GM12878 (cell line): ENCODE results near the gene ALG5. TPM values are rescaled to one million over a fixed set of nuclear protein-coding genes. Genes with fewer than 3 reads are reported as not detected.

Experiments
- ATAC-seq: fragments of 200-7000 bp; cut with Tn5 transposase; 3 replicates; pipeline ENCODE4 v1.9.1; 2020; ENCODE audit warnings: mild to moderate bottlenecking, moderate library complexity
- BruUV-seq: library from RNA; stranded (reverse); fragments of 400-500 nt; replicated peaks from 2 replicates; lab custom pipeline; 2021; lab: Mats Ljungman, UMichigan
- CTCF ChIA-PET: fragments of 300-600 bp; sonication (Branson Sonifier 250); formaldehyde crosslinking; extraction: SDS; loops from one replicate; lab custom pipeline; 2021; ENCODE audit warnings: inconsistent platforms; lab: Yijun Ruan, JAX
- POLR2A ChIA-PET: fragments of 350-600 bp; formaldehyde crosslinking; extraction: SDS; loops from one replicate; lab custom pipeline; 2021; ENCODE audit warnings: inconsistent platforms; lab: Charles Lee
- RAD21 ChIA-PET: fragments of 300-600 bp; sonication (Branson Sonifier 250); formaldehyde crosslinking; loops from one replicate; lab custom pipeline; 2023; ENCODE audit warnings: antibody characterized with exemption; ENCODE audit not compliant: unreplicated experiment; lab: Charles Lee
- SMC1A ChIA-PET: fragments of 300-600 bp; sonication (Branson Sonifier 250); formaldehyde crosslinking; loops from one replicate; lab custom pipeline; 2023; ENCODE audit not compliant: unreplicated experiment, uncharacterized antibody; lab: Charles Lee
- DNase-seq: peaks from one replicate; pipeline ENCODE4 v3.0.0-alpha.2; 2011; ENCODE audit warnings: low read depth, low spot score
- FAIRE-seq: peaks from 3 replicates; lab custom pipeline; 2011; peaks lifted over from hg19 to GRCh38; lab: Jason Lieb, UNC
- H2AFZ ChIP-seq: 2 replicates; pipeline ENCODE4 v1.6.0; 2011; ENCODE audit warnings: low read depth, low read length, control low read depth; ENCODE audit not compliant: control insufficient read depth
- H3K27ac ChIP-seq: 2 replicates; pipeline ENCODE4 v1.5.1; 2011; ENCODE audit warnings: control low read depth; ENCODE audit not compliant: control insufficient read depth, insufficient read depth
- H3K27me3 ChIP-seq, 2 experiments: replicated peaks in 1 of 2; 2 replicates each; pipeline versions ENCODE4 v1.6.0 to v1.6.1; 2011; ENCODE audit warnings: low read length in 1 of 2; ENCODE audit not compliant: control insufficient read depth in 2 of 2, insufficient read depth in 2 of 2
- H3K36me3 ChIP-seq, 2 experiments: 2 replicates each; pipeline ENCODE4 v1.5.1; 2011; ENCODE audit warnings: low read length in 1 of 2; ENCODE audit not compliant: control insufficient read depth in 2 of 2, insufficient read depth in 2 of 2
- H3K4me1 ChIP-seq: 2 replicates; pipeline ENCODE4 v1.6.1; 2011; ENCODE audit warnings: mild to moderate bottlenecking, low read length, moderate library complexity, mixed read lengths; ENCODE audit not compliant: control insufficient read depth, insufficient read depth
- H3K4me2 ChIP-seq: 2 replicates; pipeline ENCODE4 v1.6.0; 2011; ENCODE audit warnings: control low read depth; ENCODE audit not compliant: control insufficient read depth, insufficient read depth
- H3K4me3 ChIP-seq: fragments of 200-600 bp; sonication (generic); 2 replicates; pipeline ENCODE4 v1.5.1; 2016
- H3K79me2 ChIP-seq: 2 replicates; pipeline ENCODE4 v1.6.0; 2011; ENCODE audit warnings: low read length; ENCODE audit not compliant: control insufficient read depth, insufficient read depth
- H3K9ac ChIP-seq: 2 replicates; pipeline ENCODE4 v1.8.0; 2011; ENCODE audit warnings: low read length, control low read depth, mixed read lengths; ENCODE audit not compliant: control insufficient read depth, insufficient read depth
- H3K9me3 ChIP-seq: replicated peaks from 3 replicates; pipeline ENCODE4 v1.5.1; 2011; ENCODE audit warnings: mild to moderate bottlenecking, low read length; ENCODE audit not compliant: control insufficient read depth, insufficient read depth
- H4K20me1 ChIP-seq: 2 replicates; pipeline ENCODE4 v1.6.0; 2011; ENCODE audit not compliant: control insufficient read depth, insufficient read depth
- ATF7 ChIP-seq: fragments of 450-650 bp; IDR thresholded peaks from 2 replicates; pipeline ENCODE4 v1.6.1; 2016; ENCODE audit warnings: low read depth, mild to moderate bottlenecking
- BMI1 ChIP-seq: fragments of 450-650 bp; IDR thresholded peaks from 2 replicates; pipeline ENCODE4 v1.6.1; 2016; ENCODE audit warnings: mild to moderate bottlenecking, moderate library complexity, borderline replicate concordance
- EGR1 ChIP-seq, 2 experiments: IDR thresholded peaks; 1 replicate in 1 of 2; 2 replicates in 1 of 2; pipeline ENCODE4 v1.6.1; 2011 to 2012; ENCODE audit warnings: low read depth in 2 of 2, low read length in 2 of 2, borderline replicate concordance in 1 of 2, mild to moderate bottlenecking in 1 of 2, moderate library complexity in 1 of 2
- RAD51 ChIP-seq: fragments of 450-650 bp; IDR thresholded peaks from 2 replicates; pipeline ENCODE4 v1.6.1; 2016; ENCODE audit warnings: moderate library complexity, mild to moderate bottlenecking, inconsistent platforms
- SMAD5 ChIP-seq: IDR thresholded peaks from 2 replicates; pipeline ENCODE4 v1.6.1; 2016; ENCODE audit warnings: antibody characterized with exemption, low read depth
- YY1 ChIP-seq: IDR thresholded peaks from 2 replicates; pipeline ENCODE4 v1.6.1; 2011; ENCODE audit warnings: low read depth, mild to moderate bottlenecking, low read length
- ZNF217 ChIP-seq: fragments of 450-650 bp; IDR thresholded peaks from 2 replicates; pipeline ENCODE4 v1.6.1; 2017; ENCODE audit warnings: antibody characterized with exemption, mild to moderate bottlenecking
- ZNF24 ChIP-seq: fragments of 450-650 bp; IDR thresholded peaks from 2 replicates; pipeline ENCODE4 v1.6.1; 2017; ENCODE audit warnings: antibody characterized with exemption, mild to moderate bottlenecking
- WGBS: methylation state at CpG from one replicate; pipeline ENCODE4 v1.1.6; 2016; ENCODE audit warnings: low lambda C conversion rate; ENCODE audit not compliant: insufficient replicate concordance, insufficient coverage; ENCODE audit errors: missing lambda C conversion rate; 5-methylcytosine and 5-hydroxymethylcytosine counted together
- in situ Hi-C: fragments of 300-500 bp; cut with MboI; formaldehyde crosslinking; loops from 9 replicates; pipeline ENCODE4 v1.14.3; 2018; ENCODE audit warnings: mixed read lengths
- intact Hi-C: fragments of 100-400 bp; cut with micrococcal nuclease; formaldehyde crosslinking; loops from one replicate; pipeline ENCODE4 v1.14.2; 2022; ENCODE audit not compliant: unreplicated experiment
- polyA plus RNA-seq, 11 experiments: library from polyadenylated mRNA; depleted of rRNA in 4 of 11; unstranded in 6 of 11; stranded (reverse) in 5 of 11; fragments of >200 nt; fragmentation: Nextera tagmentation in 4 of 11; fragmentation: Illumina TruSeq in 1 of 11; extraction: Ambion mirVana in 4 of 11; extraction: Trizol in 1 of 11; gene quantifications; 1 replicate in 1 of 11; 2 replicates in 10 of 11; pipeline versions ENCODE4 v1.2.1 to v1.2.3, GENCODE V29; 2011 to 2016; ENCODE audit warnings: inconsistent platforms in 2 of 11, missing spikeins in 2 of 11, low read depth in 1 of 11
- total RNA-seq, 4 experiments: library from RNA; depleted of rRNA in 3 of 4; stranded (reverse); fragments of >200 nt in 3 of 4; fragmentation: Illumina TruSeq in 1 of 4; extraction: Trizol in 1 of 4; gene quantifications; 2 replicates each; pipeline versions ENCODE4 v1.2.1 to v1.2.3, GENCODE V29; 2013 to 2021
- TF ChIP-seq, protein P1 (sequence below): IDR thresholded peaks from 2 replicates; pipeline ENCODE4 v1.6.1; 2011; ENCODE audit warnings: mild to moderate bottlenecking, low read depth, low read length, moderate library complexity; ENCODE audit not compliant: insufficient replicate concordance
- TF ChIP-seq, protein P2 (sequence below): IDR thresholded peaks from 2 replicates; pipeline ENCODE4 v1.6.1; 2012; ENCODE audit warnings: mild to moderate bottlenecking, low read depth, low read length

ALG5 gene
- total and polyA plus RNA-seq, 10 of the 15 experiments (the other 5 are each of a cell fraction or from before 2014, with no cell fraction given) = 23.9 to 82.2 (median 42.5) TPM

DNA sequence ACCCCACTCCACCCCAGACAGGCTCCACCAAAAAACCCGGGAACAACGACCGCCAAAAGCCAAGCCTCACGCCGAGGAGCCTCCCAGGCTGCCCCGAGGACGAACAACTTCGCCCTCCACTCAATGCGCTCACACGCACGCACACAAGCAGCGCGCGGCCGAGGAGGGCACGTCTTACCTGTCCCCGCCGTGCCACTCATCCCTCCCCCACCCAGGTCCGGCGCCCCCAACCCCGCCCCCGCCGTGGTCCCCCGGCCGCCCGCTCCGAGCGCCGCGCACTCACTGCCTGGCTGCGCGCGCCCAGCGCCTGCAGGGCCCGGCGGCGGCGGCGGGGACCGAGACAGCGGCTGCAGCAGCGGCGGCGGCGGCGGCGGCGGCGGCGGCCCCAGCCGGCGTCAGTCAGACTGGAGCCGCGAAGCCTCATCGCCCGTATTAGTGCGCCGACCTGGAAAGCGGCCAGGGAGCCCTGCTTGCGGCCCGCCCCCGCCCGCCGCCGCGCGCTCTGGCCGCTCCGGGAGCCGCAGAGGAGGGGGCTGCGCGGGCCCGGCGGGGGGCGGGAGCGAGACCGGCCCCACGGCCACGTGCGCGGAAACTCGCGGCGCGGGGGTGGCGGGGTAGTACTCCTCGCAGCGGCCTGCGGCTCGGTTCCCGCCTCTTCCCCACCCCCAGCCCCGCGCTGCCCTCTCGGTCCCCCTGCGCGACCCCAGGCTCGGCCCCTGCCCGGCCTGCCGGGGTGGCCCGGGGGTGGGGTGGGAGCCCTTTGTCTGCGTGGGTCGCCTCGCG, 79.1 kb downstream of the ALG5 start, which contains the start of gene SMAD9:
Gene SMAD9, minus strand, starts transcription at position 406 of the 783 bp plus-strand sequence. CDS start 40,549 bp downstream, outside the sequence.
- peak within 1 kb of the TSS; percentile 71 for H3K4me2 ChIP-seq
- BruUV-seq = no TSS peak
- ChIA-PET CTCF (no interaction called here), POLR2A (no interaction called here), RAD21 (no interaction called here), SMC1A (no interaction called here)
- no peak within 1 kb of the TSS for H3K27ac ChIP-seq
- WGBS = 0% methylated on average over 8 of the region's 104 CpGs
- H3K79me2 ChIP-seq = no peaks in the 10 kb centered on the region
- no peaks in the 10 kb centered on the region; the same call in 1 of the 2 replicates for H4K20me1 ChIP-seq
- H3K4me1 ChIP-seq = peaks cover 6% of the 10 kb centered on the region
- ATAC-seq = peak; percentile 70
- no peaks in the 10 kb centered on the region for H3K9me3 ChIP-seq
- H3K36me3 ChIP-seq = no peaks in the 10 kb centered on the region
- in situ Hi-C loops = no loop called here
- no peak within 1 kb of the TSS for H3K9ac ChIP-seq
- DNase-seq = no peak
- peaks cover 11 to 16% of the 10 kb centered on the region in 2 experiments for H3K27me3 ChIP-seq
- TF ChIP-seq EGR1 (IDR thresholded peaks at IDR 0.05; ENCODE audit: borderline replicate concordance in 1 of 2, low read depth in 2 of 2, low read length in 2 of 2) (peak in 1 of 2 experiments; percentile 33; a peak in 1 of 3 replicates), ZNF24 (no peak)
- TF ChIP-seq, all 136 proteins: peak for 1
- H2AFZ ChIP-seq = no peak within 1 kb of the TSS
- H3K4me3 ChIP-seq = no peak within 1 kb of the TSS; the same call in 1 of the 2 replicates
- FAIRE-seq = no peak
- intact Hi-C loops = no loop called here

DNA sequence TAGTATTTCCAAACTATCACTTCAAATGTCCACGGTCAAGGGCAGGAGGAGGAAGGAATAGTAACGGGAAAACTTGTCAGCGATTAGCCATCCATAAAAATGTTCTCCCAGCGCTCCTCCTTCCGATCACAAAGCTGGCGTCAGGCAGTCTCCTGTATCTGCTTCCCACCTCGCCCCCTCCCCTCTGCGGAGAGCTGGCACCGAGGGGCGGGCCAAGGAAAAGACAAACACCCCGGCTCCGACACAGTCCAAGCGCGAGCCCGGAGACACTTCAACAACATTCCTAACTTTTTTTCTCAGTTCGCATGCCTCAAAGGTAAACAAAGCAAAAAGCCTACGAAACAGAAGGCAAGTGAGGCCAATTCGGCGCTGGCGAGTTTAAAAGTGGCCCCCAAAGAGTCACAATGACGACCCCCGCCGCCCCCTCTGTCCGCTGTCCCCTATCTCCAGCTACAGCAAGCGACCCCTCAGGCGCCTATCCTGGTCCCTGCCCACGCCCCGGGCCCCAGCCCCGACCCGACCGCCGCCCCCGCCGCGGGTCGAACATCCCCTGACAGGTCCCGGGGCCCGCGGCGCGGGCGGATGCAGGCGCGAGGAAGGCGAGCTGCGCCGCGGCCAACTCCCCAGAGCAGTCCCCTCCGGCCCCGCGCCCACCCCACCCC, 79.8 kb downstream of the ALG5 start:
- H4K20me1 ChIP-seq = no peaks in the 10 kb centered on the region; the same call in 1 of the 2 replicates
- no peaks in the 10 kb centered on the region for H3K36me3 ChIP-seq
- no peak overlapping the region for H3K27ac ChIP-seq
- no peak overlapping the region; the same call in 1 of the 2 replicates for H3K4me3 ChIP-seq
- DNase-seq = no peak
- no peaks in the 10 kb centered on the region for H3K9me3 ChIP-seq
- no peaks in the 10 kb centered on the region for H3K79me2 ChIP-seq
- peak overlapping the region; percentile 71 for H3K4me2 ChIP-seq
- H3K4me1 ChIP-seq = peaks cover 6% of the 10 kb centered on the region
- peak; percentile 29; the same call in 2 of the 3 replicates for ATAC-seq
- ChIA-PET POLR2A (no interaction called here), CTCF (no interaction called here), RAD21 (no interaction called here), SMC1A (no interaction called here)
- BruUV-seq = no TSS peak
- peaks cover 11 to 19% of the 10 kb centered on the region in 2 experiments for H3K27me3 ChIP-seq
- in situ Hi-C loops (no loop called here), intact Hi-C loops (no loop called here)
- FAIRE-seq = no peak
- no peak overlapping the region for H2AFZ ChIP-seq
- H3K9ac ChIP-seq = no peak overlapping the region
- WGBS = 4% methylated on average over 24 of the region's 51 CpGs
- TF ChIP-seq BMI1 (no peak), RAD51 (no peak), SMAD5 (no peak), ATF7 (no peak), ZNF217 (no peak), YY1 (no peak)
- TF ChIP-seq, protein P1, sequence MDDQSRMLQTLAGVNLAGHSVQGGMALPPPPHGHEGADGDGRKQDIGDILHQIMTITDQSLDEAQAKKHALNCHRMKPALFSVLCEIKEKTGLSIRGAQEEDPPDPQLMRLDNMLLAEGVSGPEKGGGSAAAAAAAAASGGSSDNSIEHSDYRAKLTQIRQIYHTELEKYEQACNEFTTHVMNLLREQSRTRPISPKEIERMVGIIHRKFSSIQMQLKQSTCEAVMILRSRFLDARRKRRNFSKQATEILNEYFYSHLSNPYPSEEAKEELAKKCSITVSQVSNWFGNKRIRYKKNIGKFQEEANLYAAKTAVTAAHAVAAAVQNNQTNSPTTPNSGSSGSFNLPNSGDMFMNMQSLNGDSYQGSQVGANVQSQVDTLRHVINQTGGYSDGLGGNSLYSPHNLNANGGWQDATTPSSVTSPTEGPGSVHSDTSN = no peak
- TF ChIP-seq, protein P2, sequence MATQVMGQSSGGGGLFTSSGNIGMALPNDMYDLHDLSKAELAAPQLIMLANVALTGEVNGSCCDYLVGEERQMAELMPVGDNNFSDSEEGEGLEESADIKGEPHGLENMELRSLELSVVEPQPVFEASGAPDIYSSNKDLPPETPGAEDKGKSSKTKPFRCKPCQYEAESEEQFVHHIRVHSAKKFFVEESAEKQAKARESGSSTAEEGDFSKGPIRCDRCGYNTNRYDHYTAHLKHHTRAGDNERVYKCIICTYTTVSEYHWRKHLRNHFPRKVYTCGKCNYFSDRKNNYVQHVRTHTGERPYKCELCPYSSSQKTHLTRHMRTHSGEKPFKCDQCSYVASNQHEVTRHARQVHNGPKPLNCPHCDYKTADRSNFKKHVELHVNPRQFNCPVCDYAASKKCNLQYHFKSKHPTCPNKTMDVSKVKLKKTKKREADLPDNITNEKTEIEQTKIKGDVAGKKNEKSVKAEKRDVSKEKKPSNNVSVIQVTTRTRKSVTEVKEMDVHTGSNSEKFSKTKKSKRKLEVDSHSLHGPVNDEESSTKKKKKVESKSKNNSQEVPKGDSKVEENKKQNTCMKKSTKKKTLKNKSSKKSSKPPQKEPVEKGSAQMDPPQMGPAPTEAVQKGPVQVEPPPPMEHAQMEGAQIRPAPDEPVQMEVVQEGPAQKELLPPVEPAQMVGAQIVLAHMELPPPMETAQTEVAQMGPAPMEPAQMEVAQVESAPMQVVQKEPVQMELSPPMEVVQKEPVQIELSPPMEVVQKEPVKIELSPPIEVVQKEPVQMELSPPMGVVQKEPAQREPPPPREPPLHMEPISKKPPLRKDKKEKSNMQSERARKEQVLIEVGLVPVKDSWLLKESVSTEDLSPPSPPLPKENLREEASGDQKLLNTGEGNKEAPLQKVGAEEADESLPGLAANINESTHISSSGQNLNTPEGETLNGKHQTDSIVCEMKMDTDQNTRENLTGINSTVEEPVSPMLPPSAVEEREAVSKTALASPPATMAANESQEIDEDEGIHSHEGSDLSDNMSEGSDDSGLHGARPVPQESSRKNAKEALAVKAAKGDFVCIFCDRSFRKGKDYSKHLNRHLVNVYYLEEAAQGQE = no peak
